Measurements from ENCODE around the gene PLEKHF1.

Gene PLEKHF1

DNA sequence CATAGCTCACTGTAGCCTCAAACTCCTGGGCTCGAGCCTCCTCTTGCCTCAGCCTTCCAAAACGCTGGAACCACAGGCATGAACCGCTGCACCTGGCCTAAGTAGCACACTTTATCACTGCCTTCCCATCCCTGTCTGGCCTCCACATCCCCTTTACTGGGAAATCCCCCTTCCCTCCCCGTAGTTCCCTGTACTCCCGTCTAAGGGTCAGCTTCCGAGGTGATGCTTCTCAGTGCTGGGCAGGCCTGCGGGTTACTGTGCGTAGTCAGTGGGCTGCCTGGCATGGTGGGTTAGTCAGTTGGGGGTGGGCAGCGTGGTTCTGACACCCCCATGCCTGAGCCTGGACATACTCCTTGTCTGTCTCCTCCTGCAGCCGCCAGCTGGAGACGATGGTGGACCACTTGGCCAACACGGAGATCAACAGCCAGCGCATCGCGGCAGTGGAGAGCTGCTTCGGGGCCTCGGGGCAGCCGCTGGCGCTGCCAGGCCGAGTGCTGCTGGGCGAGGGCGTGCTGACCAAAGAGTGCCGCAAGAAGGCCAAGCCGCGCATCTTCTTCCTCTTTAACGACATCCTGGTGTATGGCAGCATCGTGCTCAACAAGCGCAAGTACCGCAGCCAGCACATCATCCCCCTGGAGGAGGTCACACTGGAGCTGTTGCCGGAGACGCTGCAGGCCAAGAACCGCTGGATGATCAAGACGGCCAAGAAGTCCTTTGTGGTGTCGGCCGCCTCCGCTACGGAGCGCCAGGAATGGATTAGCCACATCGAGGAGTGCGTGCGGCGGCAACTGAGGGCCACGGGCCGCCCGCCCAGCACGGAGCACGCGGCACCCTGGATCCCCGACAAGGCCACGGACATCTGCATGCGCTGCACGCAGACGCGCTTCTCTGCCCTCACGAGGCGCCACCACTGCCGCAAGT, 8.4 kb downstream of the PLEKHF1 start:
- in situ Hi-C loops (cut with HindIII; ENCODE audit: low pct_ligation_motif_present, low pct_unique_long_range_greater_than_20kb, low sequenced_read_pairs): no loop called here
- DNase-seq: no peak

DNA sequence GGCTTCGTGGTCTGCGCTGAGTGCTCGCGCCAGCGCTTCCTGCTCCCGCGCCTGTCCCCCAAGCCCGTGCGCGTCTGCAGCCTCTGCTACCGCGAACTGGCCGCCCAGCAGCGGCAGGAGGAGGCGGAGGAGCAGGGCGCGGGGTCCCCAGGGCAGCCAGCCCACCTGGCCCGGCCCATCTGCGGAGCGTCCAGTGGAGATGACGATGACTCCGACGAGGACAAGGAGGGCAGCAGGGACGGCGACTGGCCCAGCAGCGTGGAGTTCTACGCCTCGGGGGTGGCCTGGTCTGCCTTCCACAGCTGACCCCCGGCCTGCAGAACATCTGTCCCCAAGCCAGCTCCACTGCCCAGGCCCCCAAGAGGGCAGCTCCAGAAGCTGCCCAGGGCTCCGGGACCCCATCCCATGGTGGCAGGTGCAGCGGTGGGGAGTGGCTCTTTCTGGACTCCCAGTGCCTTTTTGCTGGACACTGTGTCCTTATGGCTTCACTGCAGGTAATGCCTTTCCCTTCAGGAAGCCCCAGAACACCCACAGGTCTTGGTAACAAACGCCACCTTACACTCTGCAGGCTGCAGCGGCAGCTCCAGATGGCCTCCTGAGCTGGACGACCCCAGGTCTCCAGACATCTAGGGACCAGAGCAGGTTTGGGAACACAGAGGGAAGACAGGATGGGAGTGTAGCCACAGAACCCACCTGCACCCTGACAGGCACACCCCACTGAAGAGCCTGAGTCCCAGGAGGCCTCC, 9.3 kb downstream of the PLEKHF1 start:
- no peak for DNase-seq
- in situ Hi-C loops (cut with HindIII; ENCODE audit: low pct_ligation_motif_present, low pct_unique_long_range_greater_than_20kb, low sequenced_read_pairs): no loop called here

DNA sequence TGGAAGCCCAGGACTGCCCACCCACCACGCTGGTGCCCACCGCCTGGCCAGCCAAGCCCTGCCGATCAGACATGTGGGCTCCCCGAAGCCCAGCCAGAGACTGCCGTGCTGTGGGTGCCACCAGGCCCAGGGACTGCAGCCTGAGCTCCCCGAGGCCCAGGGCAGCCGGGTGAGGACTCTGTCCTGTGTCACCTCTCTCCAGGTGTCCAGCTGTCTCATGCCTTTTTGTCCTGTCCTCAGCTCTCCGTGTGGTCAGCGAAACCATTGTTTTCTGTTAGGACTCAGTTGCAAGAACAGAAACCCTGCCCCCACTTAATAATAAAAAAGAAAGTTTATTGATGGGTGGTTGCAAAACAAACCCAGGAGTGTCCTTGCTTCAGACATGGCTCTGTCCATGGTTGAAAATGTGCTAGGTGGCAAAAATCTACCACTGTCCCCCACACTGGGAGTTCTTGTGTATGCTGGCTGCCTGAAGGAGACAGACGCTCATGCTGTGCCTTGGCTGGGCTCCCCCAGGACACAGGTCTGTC, 9.9 kb downstream of the PLEKHF1 start:
- in situ Hi-C loops (cut with HindIII; ENCODE audit: low pct_ligation_motif_present, low pct_unique_long_range_greater_than_20kb, low sequenced_read_pairs): no loop called here

GRCh38 chr19:29675650-29676186, 10.5 kb downstream of the PLEKHF1 start:
- in situ Hi-C loops (cut with HindIII; ENCODE audit: low pct_ligation_motif_present, low pct_unique_long_range_greater_than_20kb, low sequenced_read_pairs): no loop called here

More for the DNA sequence above, 9.9 kb downstream of the PLEKHF1 start:
- DNase-seq: no peak

GRCh38 chr19:29676586-29676985, 11.3 kb downstream of the PLEKHF1 start:
- in situ Hi-C loops (cut with HindIII; ENCODE audit: low pct_ligation_motif_present, low pct_unique_long_range_greater_than_20kb, low sequenced_read_pairs): no loop called here
- DNase-seq: no peak

More at GRCh38 chr19:29675650-29676186, 10.5 kb downstream of the PLEKHF1 start:
- no peak for DNase-seq

GRCh38 chr19:29677001-29677817, 11.9 kb downstream of the PLEKHF1 start:
- in situ Hi-C loops (cut with HindIII; ENCODE audit: low pct_ligation_motif_present, low pct_unique_long_range_greater_than_20kb, low sequenced_read_pairs): no loop called here
- DNase-seq: no peak

- in situ Hi-C loops (cut with HindIII; ENCODE audit: low pct_ligation_motif_present, low pct_unique_long_range_greater_than_20kb, low sequenced_read_pairs): no loop called here
- no peak for DNase-seq
Observed at GRCh38 chr19:29678484-29679106, 13.3 kb downstream of the PLEKHF1 start.

- DNase-seq: no peak
- in situ Hi-C loops (cut with HindIII; ENCODE audit: low pct_ligation_motif_present, low pct_unique_long_range_greater_than_20kb, low sequenced_read_pairs): no loop called here
Observed at GRCh38 chr19:29679598-29680210, 14.4 kb downstream of the PLEKHF1 start.

GRCh38 chr19:29680447-29680846, 15.2 kb downstream of the PLEKHF1 start:
- no peak for DNase-seq
- in situ Hi-C loops (cut with HindIII; ENCODE audit: low pct_ligation_motif_present, low pct_unique_long_range_greater_than_20kb, low sequenced_read_pairs): no loop called here

DNA sequence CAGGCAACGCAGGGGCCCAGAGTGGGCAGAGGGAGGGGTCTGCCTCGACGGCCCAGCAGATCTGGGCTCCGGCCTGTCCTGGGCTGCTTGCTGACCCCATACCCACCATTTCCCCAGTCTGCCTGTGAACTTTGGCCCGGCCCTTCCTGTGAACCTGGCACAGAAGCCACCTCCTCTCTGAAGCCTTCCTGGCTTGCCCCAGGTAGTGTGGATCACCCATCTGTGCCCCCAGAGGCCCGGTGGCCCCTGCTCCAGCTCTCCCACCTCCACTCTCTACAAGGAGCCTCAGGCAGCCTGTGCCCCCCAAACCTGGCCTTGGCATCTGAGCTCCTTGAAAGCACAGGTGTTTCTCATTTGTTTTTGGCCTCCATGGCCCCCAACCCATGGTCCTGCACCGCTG, 15.7 kb downstream of the PLEKHF1 start:
- in situ Hi-C loops (cut with HindIII; ENCODE audit: low pct_ligation_motif_present, low pct_unique_long_range_greater_than_20kb, low sequenced_read_pairs): no loop called here

GRCh38 chr19:29681422-29682235, 16.4 kb downstream of the PLEKHF1 start:
- no peak for DNase-seq
- in situ Hi-C loops (cut with HindIII; ENCODE audit: low pct_ligation_motif_present, low pct_unique_long_range_greater_than_20kb, low sequenced_read_pairs): no loop called here

More for the DNA sequence above, 15.7 kb downstream of the PLEKHF1 start:
- DNase-seq: no peak

DNA sequence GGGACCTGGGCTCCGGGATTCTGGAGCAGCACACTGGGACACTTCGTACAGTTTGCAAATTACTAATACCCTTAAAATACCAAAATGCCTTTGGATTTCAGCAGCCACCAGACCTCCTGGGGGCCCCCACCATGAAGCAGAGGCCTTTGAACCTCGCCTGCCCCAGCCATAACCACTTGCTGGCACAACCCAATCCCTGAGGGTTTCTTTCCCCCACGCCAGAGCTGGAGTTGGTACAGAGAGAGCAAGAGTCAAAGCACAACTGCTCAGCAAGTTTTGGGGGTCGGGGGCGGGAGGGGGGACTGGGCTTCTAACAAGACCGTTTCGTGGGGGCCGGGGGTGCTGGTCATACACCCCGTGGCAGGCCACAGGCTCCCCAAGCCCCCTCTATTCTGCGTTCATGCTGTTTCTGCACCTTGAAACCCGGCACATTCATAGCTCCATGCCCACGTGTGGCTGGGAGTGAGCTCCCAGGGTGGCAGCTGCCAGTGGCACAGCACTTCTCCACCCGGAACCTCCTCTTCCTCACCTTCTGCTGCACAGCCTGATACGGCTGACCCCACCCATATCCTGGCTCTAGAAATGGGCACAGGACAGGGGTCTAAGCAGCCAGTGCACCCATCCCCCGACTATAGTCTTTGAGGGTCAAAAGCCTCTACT, 17.1 kb downstream of the PLEKHF1 start:
- DNase-seq: no peak
- in situ Hi-C loops (cut with HindIII; ENCODE audit: low pct_ligation_motif_present, low pct_unique_long_range_greater_than_20kb, low sequenced_read_pairs): no loop called here

GRCh38 chr19:29683009-29683408, 17.7 kb downstream of the PLEKHF1 start:
- no peak for DNase-seq
- in situ Hi-C loops (cut with HindIII; ENCODE audit: low pct_ligation_motif_present, low pct_unique_long_range_greater_than_20kb, low sequenced_read_pairs): no loop called here

DNA sequence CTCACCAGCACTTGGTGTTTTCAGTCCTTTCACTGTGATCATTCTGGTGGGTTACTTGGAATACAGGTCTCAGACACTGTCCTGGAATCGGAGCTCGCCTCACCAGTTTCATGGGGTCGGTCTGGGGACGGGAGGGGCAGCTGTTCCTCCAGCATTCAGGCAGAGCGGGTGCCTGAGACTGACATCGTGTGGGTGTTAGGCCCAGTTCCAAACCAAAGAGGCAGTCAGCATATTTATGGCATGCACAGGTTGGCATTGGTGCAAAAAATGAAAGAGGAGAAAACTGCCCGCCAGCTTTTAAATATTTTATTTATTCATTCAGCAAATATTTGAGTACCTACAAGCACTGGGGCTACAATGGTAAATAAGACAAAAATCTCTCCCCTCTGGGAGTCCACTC, 20.1 kb downstream of the PLEKHF1 start:
- DNase-seq: no peak
- in situ Hi-C loops (cut with HindIII; ENCODE audit: low pct_ligation_motif_present, low pct_unique_long_range_greater_than_20kb, low sequenced_read_pairs): no loop called here

- in situ Hi-C loops (cut with HindIII; ENCODE audit: low pct_ligation_motif_present, low pct_unique_long_range_greater_than_20kb, low sequenced_read_pairs): no loop called here
Observed at GRCh38 chr19:29686285-29686805, 21.1 kb downstream of the PLEKHF1 start.

DNA sequence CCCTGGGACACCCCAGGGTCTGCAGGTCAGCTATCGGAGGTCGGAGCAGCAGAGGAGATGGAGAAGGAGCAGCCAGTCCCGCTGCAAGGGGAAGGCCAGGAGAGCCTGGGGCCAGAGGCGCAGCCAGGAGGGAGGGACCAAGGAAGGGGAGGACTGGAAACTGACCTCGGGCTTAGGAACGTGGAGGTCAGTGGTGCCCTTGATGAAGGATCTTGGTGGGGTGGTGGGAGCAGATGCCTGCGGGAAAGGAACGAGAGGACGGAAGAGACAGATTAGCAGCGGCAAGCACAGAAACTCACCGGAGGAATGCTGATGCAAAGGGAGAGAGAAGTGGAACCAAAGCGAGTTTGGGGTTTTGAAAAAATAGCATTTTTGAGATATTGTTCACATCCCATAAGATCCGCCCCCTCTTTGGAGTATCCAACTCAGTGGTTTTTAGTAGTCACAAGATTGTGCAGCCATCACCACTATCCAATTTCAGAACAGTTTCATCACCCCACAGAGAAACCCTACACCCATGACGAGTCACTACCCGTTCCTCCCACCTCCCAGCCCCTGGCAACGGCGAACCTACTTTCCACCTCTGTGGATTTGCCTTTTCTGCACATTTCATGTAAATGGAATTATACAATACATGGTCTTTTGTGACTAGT, 22.1 kb downstream of the PLEKHF1 start:
- DNase-seq: peak; percentile 29
- in situ Hi-C loops (cut with HindIII; ENCODE audit: low pct_ligation_motif_present, low pct_unique_long_range_greater_than_20kb, low sequenced_read_pairs): no loop called here

More at GRCh38 chr19:29686285-29686805, 21.1 kb downstream of the PLEKHF1 start:
- no peak for DNase-seq
